Urothelium cell line (cell line): ENCODE data around the gene CMTM5.
"Not testable (repeated sequence)": the region's sequence is repeated elsewhere in the genome, so short reads cannot be mapped to it uniquely, and the experiment has no call there.

ENCODE experiments used
- DNase-seq: peaks from one replicate; pipeline ENCODE4 v3.0.0; 2011; ENCODE audit warnings: low spot score, mixed read lengths
- FAIRE-seq: peaks from 2 replicates; lab custom pipeline; 2011; peaks lifted over from hg19 to GRCh38; lab: Jason Lieb, UNC

Gene CMTM5

GRCh38 chr14:23396126-23396525 lies 19.3 kb downstream of the CMTM5 start:
- FAIRE-seq (no peak), DNase-seq (no peak)

- DNase-seq (no peak), FAIRE-seq (no peak)
These were observed 20.0 kb downstream of the CMTM5 start for GRCh38 chr14:23396781-23397407.

- DNase-seq (no peak), FAIRE-seq (no peak)
These were observed 21.5 kb downstream of the CMTM5 start for GRCh38 chr14:23398348-23398747.

GRCh38 chr14:23399136-23399535 lies 22.3 kb downstream of the CMTM5 start:
- no peak for DNase-seq
- FAIRE-seq: no peak

- DNase-seq: no peak
- FAIRE-seq: no peak
These were observed 22.7 kb downstream of the CMTM5 start for GRCh38 chr14:23399591-23399990.

GRCh38 chr14:23400496-23401149 lies 23.8 kb downstream of the CMTM5 start:
- FAIRE-seq: not testable (repeated sequence)

GRCh38 chr14:23401291-23401690 lies 24.4 kb downstream of the CMTM5 start:
- no peak for FAIRE-seq
- DNase-seq: no peak

More at GRCh38 chr14:23400496-23401149, 23.8 kb downstream of the CMTM5 start:
- DNase-seq: not testable (repeated sequence)

- DNase-seq (no peak), FAIRE-seq (no peak)
These were observed 25.7 kb downstream of the CMTM5 start for GRCh38 chr14:23402296-23403138.

- no peak for FAIRE-seq
- no peak for DNase-seq
These were observed 26.2 kb downstream of the CMTM5 start for GRCh38 chr14:23403139-23403438.

- no peak for DNase-seq
- FAIRE-seq: no peak
These were observed 27.1 kb downstream of the CMTM5 start for GRCh38 chr14:23403908-23404307.

GRCh38 chr14:23404331-23404900 lies 27.6 kb downstream of the CMTM5 start:
- FAIRE-seq (no peak), DNase-seq (no peak)

GRCh38 chr14:23405096-23405495 lies 28.2 kb downstream of the CMTM5 start:
- no peak for DNase-seq
- FAIRE-seq: no peak

GRCh38 chr14:23405516-23406025 lies 28.7 kb downstream of the CMTM5 start:
- DNase-seq: no peak

GRCh38 chr14:23406244-23406643 lies 29.4 kb downstream of the CMTM5 start:
- FAIRE-seq (no peak), DNase-seq (no peak)

More at GRCh38 chr14:23405516-23406025, 28.7 kb downstream of the CMTM5 start:
- no peak for FAIRE-seq

- FAIRE-seq (no peak), DNase-seq (no peak)
These were observed 30.0 kb downstream of the CMTM5 start for GRCh38 chr14:23406725-23407355.

GRCh38 chr14:23407516-23408306 lies 30.9 kb downstream of the CMTM5 start, which contains the start of gene MYH6:
Gene MYH6 (minus strand): TSS chr14:23408273. CDS start chr14:23407223, 1,050 bp downstream.
- DNase-seq (no peak), FAIRE-seq (no peak)

- FAIRE-seq (no peak), DNase-seq (no peak)
These were observed 31.4 kb downstream of the CMTM5 start for GRCh38 chr14:23408307-23408630.

- DNase-seq (no peak), FAIRE-seq (no peak)
These were observed 32.6 kb downstream of the CMTM5 start for GRCh38 chr14:23409475-23409874.

- no peak for FAIRE-seq
- DNase-seq: no peak
These were observed 33.3 kb downstream of the CMTM5 start for GRCh38 chr14:23409966-23410635.
